ENCODE data around the gene EPHA6.

EPHA6 gene

GRCh38 chr3:97066531-97066930 is 252.1 kb downstream of the EPHA6 start:
- Histone ChIP-seq H3K4me2 (ENCODE audit: low read length, poor library complexity, severe bottlenecking) (no peak overlapping the region), H3K9ac (ENCODE audit: low read length) (no peak overlapping the region), H2BK120ac (ENCODE audit: low read depth, low read length) (no peak overlapping the region), H3K4me1 (ENCODE audit: control insufficient read depth, insufficient read depth, low read depth, low read length) (no peaks in the 10 kb centered on the region), H3K36me3 (ENCODE audit: control insufficient read depth in 1 of 2, insufficient read depth in 2 of 2, low read depth in 1 of 2, low read length in 2 of 2) (no peaks in the 10 kb centered on the region), H3K23ac (ENCODE audit: low read length in 2 of 2) (no peak overlapping the region), H4K8ac (ENCODE audit: low read length) (no peak overlapping the region), H3K27ac (ENCODE audit: low read length, poor library complexity, severe bottlenecking) (no peak overlapping the region), H2AK5ac (ENCODE audit: low read length, severe bottlenecking) (no peak overlapping the region), H3K18ac (ENCODE audit: low read depth in 1 of 2, low read length in 2 of 2) (no peak overlapping the region), H2BK15ac (ENCODE audit: low read depth, poor library complexity, severe bottlenecking) (no peak overlapping the region), H2BK5ac (ENCODE audit: low read depth, low read length, poor library complexity, severe bottlenecking) (no peak overlapping the region), H3K14ac (ENCODE audit: low read length in 2 of 2) (no peak overlapping the region), H3K4ac (ENCODE audit: low read depth in 1 of 2, low read length in 2 of 2) (no peak overlapping the region), H4K91ac (ENCODE audit: low read length) (no peak overlapping the region), H3K27me3 (ENCODE audit: control insufficient read depth in 1 of 2, insufficient read depth in 1 of 2, low read length in 2 of 2) (no peaks in the 10 kb centered on the region), H3K79me1 (replicated peaks; ENCODE audit: low read length, poor library complexity, severe bottlenecking) (no peaks in the 10 kb centered on the region), H2BK12ac (ENCODE audit: low read length in 2 of 2) (no peak overlapping the region), H2AFZ (ENCODE audit: low read depth, low read length) (no peak overlapping the region), H3K4me3 (ENCODE audit: insufficient read depth in 1 of 2, low read depth in 1 of 2, low read length in 2 of 2) (no peak overlapping the region), H3K9me3 (ENCODE audit: control insufficient read depth, low read length) (peaks cover under 1% of the 10 kb centered on the region)
- no CpG with 5 or more reads among the region's 1 CpG for WGBS
- DNase-seq: no peak

DNA sequence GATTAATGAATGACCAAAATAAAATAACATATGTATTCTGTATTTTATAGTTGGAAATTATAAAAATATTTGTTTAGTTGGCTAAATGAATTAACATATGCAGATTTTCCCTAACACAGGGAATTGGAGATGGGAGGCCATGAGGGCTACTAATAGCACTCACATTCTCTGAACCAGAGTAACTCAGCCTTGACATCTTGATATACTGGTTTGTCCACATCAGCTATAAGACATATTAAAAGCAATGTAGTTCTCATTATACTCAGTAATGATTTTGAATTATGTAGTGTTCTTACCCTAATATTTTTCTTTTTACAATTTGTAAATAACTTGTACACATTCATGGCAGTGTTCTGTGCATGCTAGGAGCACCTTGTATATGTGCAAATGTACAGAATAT is 255.9 kb downstream of the EPHA6 start:
- no peak for DNase-seq
- H3K4me3 ChIP-seq (ENCODE audit: insufficient read depth in 1 of 2, low read depth in 1 of 2, low read length in 2 of 2): no peak overlapping the region
- no peak overlapping the region for H4K8ac ChIP-seq (ENCODE audit: low read length)
- no peaks in the 10 kb centered on the region for H3K36me3 ChIP-seq (ENCODE audit: control insufficient read depth in 1 of 2, insufficient read depth in 2 of 2, low read depth in 1 of 2, low read length in 2 of 2)
- H3K4me2 ChIP-seq (ENCODE audit: low read length, poor library complexity, severe bottlenecking): no peak overlapping the region
- H4K91ac ChIP-seq (ENCODE audit: low read length): no peak overlapping the region
- H3K18ac ChIP-seq (ENCODE audit: low read depth in 1 of 2, low read length in 2 of 2): no peak overlapping the region
- H2BK120ac ChIP-seq (ENCODE audit: low read depth, low read length): no peak overlapping the region
- no peak overlapping the region for H2BK15ac ChIP-seq (ENCODE audit: low read depth, poor library complexity, severe bottlenecking)
- no peak overlapping the region for H2AK5ac ChIP-seq (ENCODE audit: low read length, severe bottlenecking)
- no peak overlapping the region for H3K27ac ChIP-seq (ENCODE audit: low read length, poor library complexity, severe bottlenecking)
- no peaks in the 10 kb centered on the region for H3K4me1 ChIP-seq (ENCODE audit: control insufficient read depth, insufficient read depth, low read depth, low read length)
- H3K14ac ChIP-seq (ENCODE audit: low read length in 2 of 2): no peak overlapping the region
- no peaks in the 10 kb centered on the region for H3K27me3 ChIP-seq (ENCODE audit: control insufficient read depth in 1 of 2, insufficient read depth in 1 of 2, low read length in 2 of 2)
- no peak overlapping the region for H3K23ac ChIP-seq (ENCODE audit: low read length in 2 of 2)
- no peaks in the 10 kb centered on the region for H3K9me3 ChIP-seq (ENCODE audit: control insufficient read depth, low read length)
- H3K9ac ChIP-seq (ENCODE audit: low read length): no peak overlapping the region
- no peak overlapping the region for H2BK5ac ChIP-seq (ENCODE audit: low read depth, low read length, poor library complexity, severe bottlenecking)
- no peak overlapping the region for H2AFZ ChIP-seq (ENCODE audit: low read depth, low read length)
- H3K4ac ChIP-seq (ENCODE audit: low read depth in 1 of 2, low read length in 2 of 2): no peak overlapping the region
- H2BK12ac ChIP-seq (ENCODE audit: low read length in 2 of 2): no peak overlapping the region
- H3K79me1 ChIP-seq (replicated peaks; ENCODE audit: low read length, poor library complexity, severe bottlenecking): no peaks in the 10 kb centered on the region

DNA sequence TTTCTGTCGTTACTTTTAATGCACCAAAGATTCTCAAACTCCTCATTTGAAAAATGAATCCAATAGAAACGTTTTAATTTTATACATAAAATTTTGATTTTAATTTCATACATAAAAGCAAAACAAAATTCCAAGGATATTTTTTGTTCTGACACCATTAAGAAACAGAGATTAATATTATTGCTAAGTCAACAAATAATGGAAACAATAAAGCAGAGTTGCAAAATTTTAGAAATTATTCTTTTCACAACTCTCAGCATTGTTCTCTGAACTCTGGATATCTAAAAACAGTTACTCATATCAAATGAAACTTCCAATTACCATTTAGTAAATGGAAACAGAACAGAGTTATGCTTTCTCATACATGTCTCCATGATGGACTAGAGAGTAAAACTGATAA is 260.2 kb downstream of the EPHA6 start:
- no peak overlapping the region for H2BK5ac ChIP-seq (ENCODE audit: low read depth, low read length, poor library complexity, severe bottlenecking)
- no peak overlapping the region for H3K23ac ChIP-seq (ENCODE audit: low read length in 2 of 2)
- H3K27me3 ChIP-seq (ENCODE audit: control insufficient read depth in 1 of 2, insufficient read depth in 1 of 2, low read length in 2 of 2): no peaks in the 10 kb centered on the region
- H3K9ac ChIP-seq (ENCODE audit: low read length): no peak overlapping the region
- H2AFZ ChIP-seq (ENCODE audit: low read depth, low read length): no peak overlapping the region
- no peak overlapping the region for H2BK120ac ChIP-seq (ENCODE audit: low read depth, low read length)
- DNase-seq: no peak
- no peak overlapping the region for H3K4me3 ChIP-seq (ENCODE audit: insufficient read depth in 1 of 2, low read depth in 1 of 2, low read length in 2 of 2)
- no peak overlapping the region for H3K18ac ChIP-seq (ENCODE audit: low read depth in 1 of 2, low read length in 2 of 2)
- H3K79me1 ChIP-seq (replicated peaks; ENCODE audit: low read length, poor library complexity, severe bottlenecking): no peaks in the 10 kb centered on the region
- WGBS: no CpG with 5 or more reads among the region's 2 CpGs
- no peaks in the 10 kb centered on the region for H3K9me3 ChIP-seq (ENCODE audit: control insufficient read depth, low read length)
- H3K36me3 ChIP-seq (ENCODE audit: control insufficient read depth in 1 of 2, insufficient read depth in 2 of 2, low read depth in 1 of 2, low read length in 2 of 2): no peaks in the 10 kb centered on the region
- no peak overlapping the region for H3K27ac ChIP-seq (ENCODE audit: low read length, poor library complexity, severe bottlenecking)
- no peak overlapping the region for H3K4ac ChIP-seq (ENCODE audit: low read depth in 1 of 2, low read length in 2 of 2)
- H4K8ac ChIP-seq (ENCODE audit: low read length): no peak overlapping the region
- no peak overlapping the region for H2AK5ac ChIP-seq (ENCODE audit: low read length, severe bottlenecking)
- no peak overlapping the region for H3K14ac ChIP-seq (ENCODE audit: low read length in 2 of 2)
- H4K91ac ChIP-seq (ENCODE audit: low read length): no peak overlapping the region
- H3K4me2 ChIP-seq (ENCODE audit: low read length, poor library complexity, severe bottlenecking): no peak overlapping the region
- no peaks in the 10 kb centered on the region for H3K4me1 ChIP-seq (ENCODE audit: control insufficient read depth, insufficient read depth, low read depth, low read length)
- no peak overlapping the region for H2BK15ac ChIP-seq (ENCODE audit: low read depth, poor library complexity, severe bottlenecking)
- H2BK12ac ChIP-seq (ENCODE audit: low read length in 2 of 2): no peak overlapping the region

GRCh38 chr3:97076673-97077072 is 262.3 kb downstream of the EPHA6 start:
- no peaks in the 10 kb centered on the region for H3K9me3 ChIP-seq (ENCODE audit: control insufficient read depth, low read length)
- H4K8ac ChIP-seq (ENCODE audit: low read length): no peak overlapping the region
- no peak overlapping the region for H2BK120ac ChIP-seq (ENCODE audit: low read depth, low read length)
- no peak overlapping the region for H2BK12ac ChIP-seq (ENCODE audit: low read length in 2 of 2)
- no peak overlapping the region for H2AFZ ChIP-seq (ENCODE audit: low read depth, low read length)
- H4K91ac ChIP-seq (ENCODE audit: low read length): no peak overlapping the region
- no peak overlapping the region for H3K9ac ChIP-seq (ENCODE audit: low read length)
- H3K14ac ChIP-seq (ENCODE audit: low read length in 2 of 2): no peak overlapping the region
- H3K4me1 ChIP-seq (ENCODE audit: control insufficient read depth, insufficient read depth, low read depth, low read length): no peaks in the 10 kb centered on the region
- H2BK15ac ChIP-seq (ENCODE audit: low read depth, poor library complexity, severe bottlenecking): no peak overlapping the region
- no peak overlapping the region for H3K27ac ChIP-seq (ENCODE audit: low read length, poor library complexity, severe bottlenecking)
- no peaks in the 10 kb centered on the region for H3K79me1 ChIP-seq (replicated peaks; ENCODE audit: low read length, poor library complexity, severe bottlenecking)
- no peak overlapping the region for H2AK5ac ChIP-seq (ENCODE audit: low read length, severe bottlenecking)
- H3K23ac ChIP-seq (ENCODE audit: low read length in 2 of 2): no peak overlapping the region
- no peak overlapping the region for H2BK5ac ChIP-seq (ENCODE audit: low read depth, low read length, poor library complexity, severe bottlenecking)
- H3K4me3 ChIP-seq (ENCODE audit: insufficient read depth in 1 of 2, low read depth in 1 of 2, low read length in 2 of 2): no peak overlapping the region
- DNase-seq: no peak
- no peaks in the 10 kb centered on the region for H3K36me3 ChIP-seq (ENCODE audit: control insufficient read depth in 1 of 2, insufficient read depth in 2 of 2, low read depth in 1 of 2, low read length in 2 of 2)
- no peak overlapping the region for H3K18ac ChIP-seq (ENCODE audit: low read depth in 1 of 2, low read length in 2 of 2)
- no peak overlapping the region for H3K4me2 ChIP-seq (ENCODE audit: low read length, poor library complexity, severe bottlenecking)
- no peaks in the 10 kb centered on the region for H3K27me3 ChIP-seq (ENCODE audit: control insufficient read depth in 1 of 2, insufficient read depth in 1 of 2, low read length in 2 of 2)
- no peak overlapping the region for H3K4ac ChIP-seq (ENCODE audit: low read depth in 1 of 2, low read length in 2 of 2)
- WGBS: 80% methylated on average over 2 of the region's 2 CpGs
